ENCODE data around the gene KRTDAP. TPM values are rescaled to one million over a fixed set of nuclear protein-coding genes. Genes with fewer than 3 reads are reported as not detected.
A peak's percentile ranks its signal among the peaks of the same experiment; 100 is the strongest.

Gene KRTDAP, protein sequence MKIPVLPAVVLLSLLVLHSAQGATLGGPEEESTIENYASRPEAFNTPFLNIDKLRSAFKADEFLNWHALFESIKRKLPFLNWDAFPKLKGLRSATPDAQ
- not detected in 2 replicates for total RNA-seq

DNA sequence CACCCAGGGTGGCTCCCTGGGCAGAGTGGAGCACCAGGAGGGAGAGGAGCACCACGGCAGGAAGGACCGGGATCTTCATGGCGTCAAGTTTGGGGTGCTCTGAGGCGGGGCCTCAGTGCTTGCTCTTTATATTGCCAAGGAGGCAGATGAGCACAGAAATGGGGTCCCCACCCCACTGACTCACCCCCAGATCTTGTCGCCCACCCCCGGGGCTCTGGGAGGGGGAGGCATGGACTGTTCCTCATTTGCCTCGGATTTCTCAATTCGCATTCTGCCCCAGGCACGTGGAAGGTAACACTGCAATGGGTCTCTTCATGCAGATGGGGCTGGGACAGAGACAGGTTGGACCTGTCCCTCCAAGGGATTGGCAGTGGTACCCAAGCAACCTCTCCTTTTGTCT lies at the start of gene KRTDAP:
Gene KRTDAP (minus strand): TSS at position 101 of the 400 bp plus-strand sequence. CDS start 22 bp downstream, at position 79.
- Mint-ChIP-seq H3K36me3 (ENCODE audit: low read depth) (no peaks in the 10 kb centered on the region), H3K4me3 (no peak within 1 kb of the TSS), H3K9me3 (no peaks in the 10 kb centered on the region), H3K4me1 (ENCODE audit: low read depth) (peaks cover 8% of the 10 kb centered on the region), H3K27me3 (ENCODE audit: insufficient read depth) (peaks cover 25% of the 10 kb centered on the region), H3K27ac (no peak within 1 kb of the TSS)
- intact Hi-C loops (cut with micrococcal nuclease), result no loop called here
- DNase-seq (ENCODE audit: low spot score), result no peak

DNA sequence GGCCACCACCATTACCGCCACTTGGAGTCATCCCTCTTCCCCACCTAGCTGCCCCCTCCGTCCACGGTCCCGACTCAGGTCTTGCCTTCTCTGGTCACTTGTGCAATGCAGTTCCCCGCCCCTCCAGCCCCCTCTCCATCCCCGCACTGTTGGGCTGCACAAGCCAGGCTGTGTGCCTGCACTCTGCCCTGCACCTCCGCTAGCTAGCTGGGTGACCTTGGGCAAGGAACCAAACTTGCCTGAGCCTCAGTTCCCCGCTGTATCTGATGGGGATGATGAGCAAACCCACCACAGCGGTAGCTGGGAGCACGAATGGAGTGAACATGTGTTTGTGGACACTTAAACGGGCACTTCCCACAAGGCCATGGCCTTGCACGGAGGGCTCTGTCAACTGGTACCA lies 49.6 kb upstream of the KRTDAP start:
- DNase-seq (ENCODE audit: low spot score), result no peak
- H3K36me3 Mint-ChIP-seq (ENCODE audit: low read depth), result peaks cover 5% of the 10 kb centered on the region
- H3K27me3 Mint-ChIP-seq (ENCODE audit: insufficient read depth), result peaks cover 2% of the 10 kb centered on the region
- H3K27ac Mint-ChIP-seq, result no peak overlapping the region
- peaks cover 8% of the 10 kb centered on the region for H3K4me1 Mint-ChIP-seq (ENCODE audit: low read depth)
- H3K9me3 Mint-ChIP-seq, result no peaks in the 10 kb centered on the region
- intact Hi-C loops (cut with micrococcal nuclease), result no loop called here
- H3K4me3 Mint-ChIP-seq, result no peak overlapping the region

DNA sequence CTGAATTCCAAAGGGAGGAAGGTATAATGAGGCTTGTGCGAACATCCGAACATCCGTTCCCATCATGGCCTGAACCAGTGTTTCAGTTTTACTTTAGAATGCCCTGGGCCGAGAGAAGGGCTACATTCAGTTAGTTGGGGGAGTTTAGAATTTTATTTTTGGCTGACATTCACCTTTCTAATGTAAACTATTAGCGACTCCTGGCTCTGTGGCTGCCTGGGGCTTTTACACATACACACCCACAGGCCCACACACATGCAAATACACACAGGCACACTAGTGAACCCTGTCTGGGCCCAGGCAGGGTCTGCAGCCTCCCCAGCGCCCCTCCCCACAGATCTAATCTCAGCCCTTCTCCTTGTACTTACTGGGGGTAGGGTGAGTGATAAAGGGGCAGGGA lies 49.0 kb upstream of the KRTDAP start:
- H3K27ac Mint-ChIP-seq, result no peak overlapping the region
- H3K4me3 Mint-ChIP-seq, result no peak overlapping the region
- H3K9me3 Mint-ChIP-seq, result no peaks in the 10 kb centered on the region
- H3K4me1 Mint-ChIP-seq (ENCODE audit: low read depth), result peaks cover 3% of the 10 kb centered on the region
- peaks cover 5% of the 10 kb centered on the region for H3K36me3 Mint-ChIP-seq (ENCODE audit: low read depth)
- intact Hi-C loops (cut with micrococcal nuclease), result no loop called here
- H3K27me3 Mint-ChIP-seq (ENCODE audit: insufficient read depth), result peaks cover 3% of the 10 kb centered on the region
- DNase-seq (ENCODE audit: low spot score), result no peak

DNA sequence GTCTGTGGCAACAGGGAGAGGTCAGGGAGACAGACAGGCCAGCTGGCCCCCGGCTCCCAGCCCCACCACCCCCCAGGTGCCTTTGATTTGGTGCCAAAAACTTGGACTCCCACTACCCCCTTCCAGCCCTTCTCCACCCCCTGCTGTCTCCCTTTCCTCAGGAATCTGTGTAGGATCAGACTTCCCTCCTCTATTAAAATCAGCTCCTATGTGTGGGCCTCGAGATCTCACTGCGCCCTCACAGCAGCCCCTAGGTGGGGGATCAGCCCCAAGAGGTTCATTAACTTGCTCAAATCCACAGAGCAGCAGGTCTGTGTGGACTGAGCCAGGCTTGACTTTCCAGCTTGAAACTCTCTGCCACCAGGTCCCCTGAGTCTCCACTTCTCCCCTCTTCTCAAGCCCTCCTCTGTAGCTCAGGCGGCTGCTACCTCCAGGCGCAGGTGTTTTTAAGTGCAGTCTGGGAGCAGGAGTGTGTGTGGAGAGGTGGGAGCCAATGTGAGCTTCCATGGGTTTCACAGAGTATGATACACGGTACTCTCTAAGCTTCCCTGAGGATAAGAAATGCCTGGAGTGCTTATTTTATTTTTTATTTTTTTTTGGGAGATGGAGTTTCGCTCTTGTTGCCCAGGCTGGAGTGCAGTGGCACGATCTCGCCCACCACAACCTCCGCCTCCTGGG lies 44.7 kb upstream of the KRTDAP start:
- H3K9me3 Mint-ChIP-seq, result no peaks in the 10 kb centered on the region
- no peak overlapping the region for H3K27ac Mint-ChIP-seq
- no peaks in the 10 kb centered on the region for H3K36me3 Mint-ChIP-seq (ENCODE audit: low read depth)
- no peak for DNase-seq (ENCODE audit: low spot score)
- intact Hi-C loops (cut with micrococcal nuclease), result loop anchor here (2.0 kb wide), 1 partner anchor 24 kb away; no protein-coding TSS in a partner anchor
- peaks cover 7% of the 10 kb centered on the region for H3K4me1 Mint-ChIP-seq (ENCODE audit: low read depth)
- no peak overlapping the region for H3K4me3 Mint-ChIP-seq
- H3K27me3 Mint-ChIP-seq (ENCODE audit: insufficient read depth), result peaks cover 24% of the 10 kb centered on the region

DNA sequence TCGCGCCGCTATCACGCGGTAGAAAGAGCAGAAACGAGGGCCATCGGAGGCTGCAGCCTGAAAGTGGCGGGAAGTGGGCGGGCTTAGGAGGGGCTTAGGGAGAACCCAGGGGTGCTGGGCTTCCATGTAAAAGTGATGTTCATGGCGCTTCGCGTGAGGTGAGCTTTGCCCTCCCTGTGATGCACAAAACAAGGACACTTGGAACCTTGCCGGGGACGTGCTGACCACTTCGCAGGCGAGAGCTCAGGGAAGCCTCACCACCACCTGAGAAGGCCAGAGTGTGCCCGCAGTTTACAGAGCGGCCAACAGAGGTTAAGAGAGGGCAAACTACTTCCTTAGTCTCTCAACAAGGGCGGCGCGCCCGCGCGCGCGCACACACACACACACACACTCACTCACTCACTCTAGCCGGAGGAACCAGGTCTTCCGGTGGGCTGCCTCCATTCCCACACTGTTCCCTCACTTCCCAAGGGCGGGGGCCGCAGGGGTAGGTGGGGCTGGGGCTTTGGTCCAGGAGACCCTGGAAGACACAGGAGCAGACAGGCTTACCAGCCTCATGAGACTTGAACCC lies 43.6 kb upstream of the KRTDAP start:
- Mint-ChIP-seq H3K4me3 (peak overlapping the region; percentile 56), H3K27ac (peak overlapping the region; percentile 26), H3K9me3 (no peaks in the 10 kb centered on the region), H3K27me3 (ENCODE audit: insufficient read depth) (peaks cover 26% of the 10 kb centered on the region), H3K36me3 (ENCODE audit: low read depth) (no peaks in the 10 kb centered on the region), H3K4me1 (ENCODE audit: low read depth) (peaks cover 7% of the 10 kb centered on the region)
- intact Hi-C loops (cut with micrococcal nuclease), result loop anchor here (2.0 kb wide), 1 partner anchor 23 kb away; no protein-coding TSS in a partner anchor
- peak; percentile 21 for DNase-seq (ENCODE audit: low spot score)

DNA sequence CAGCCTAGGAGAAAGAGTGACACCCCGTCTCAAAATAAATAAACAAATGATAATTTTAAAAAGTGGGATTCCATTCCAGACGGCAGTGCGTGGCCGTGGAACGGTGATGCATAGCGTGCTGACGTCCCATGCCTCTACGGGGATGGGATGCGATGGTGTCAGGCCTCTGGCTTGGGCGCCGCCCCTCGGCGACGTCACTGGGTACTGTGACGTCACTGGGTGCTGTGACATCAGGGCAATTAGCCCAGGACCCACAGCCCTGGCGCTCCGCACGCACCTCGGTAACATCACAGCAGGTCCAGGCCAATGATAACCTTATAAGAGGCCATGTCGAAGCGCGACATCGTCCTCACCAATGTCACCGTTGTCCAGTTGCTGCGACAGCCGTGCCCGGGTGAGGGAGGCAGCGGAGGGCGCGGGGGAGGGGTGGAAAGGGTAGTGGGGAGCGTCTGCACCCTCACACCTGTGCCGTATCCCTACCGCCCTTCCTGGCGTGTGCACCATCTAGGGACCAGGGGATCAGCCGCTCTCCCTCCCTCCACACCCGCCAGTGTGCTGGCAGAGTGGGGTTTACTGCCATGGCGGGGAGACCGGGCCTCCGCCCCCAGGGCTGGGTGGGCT lies 43.0 kb upstream of the KRTDAP start, which contains the start of gene GAPDHS:
Gene GAPDHS (plus strand): TSS at position 256 of the 621 bp plus-strand sequence. CDS start 72 bp downstream, at position 328.
- no peak for DNase-seq (ENCODE audit: low spot score)
- Mint-ChIP-seq H3K4me3 (peak within 1 kb of the TSS; percentile 56), H3K27me3 (ENCODE audit: insufficient read depth) (peaks cover 28% of the 10 kb centered on the region), H3K9me3 (no peaks in the 10 kb centered on the region), H3K4me1 (ENCODE audit: low read depth) (peaks cover 7% of the 10 kb centered on the region), H3K27ac (peak within 1 kb of the TSS; percentile 26), H3K36me3 (ENCODE audit: low read depth) (no peaks in the 10 kb centered on the region)
- intact Hi-C loops (cut with micrococcal nuclease), result no loop called here

DNA sequence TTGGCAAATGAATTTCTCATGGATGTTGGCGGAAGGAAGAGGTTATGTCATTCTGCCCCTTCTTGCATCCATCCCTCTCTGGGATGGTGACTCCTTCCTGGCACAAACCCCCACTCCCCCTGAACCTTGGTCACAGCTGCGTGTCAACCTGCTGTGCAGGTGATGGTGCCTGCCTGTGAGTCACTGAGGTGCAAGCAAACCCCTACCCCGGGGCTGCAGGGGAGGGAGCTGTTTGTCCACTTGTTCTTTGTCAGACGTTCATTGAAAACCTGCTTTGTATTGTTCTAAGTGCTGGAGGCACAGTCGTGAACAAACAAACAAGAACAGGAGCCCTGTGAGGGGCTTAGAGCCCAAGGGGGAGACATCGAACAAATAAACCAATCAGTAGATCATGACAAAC lies 41.0 kb upstream of the KRTDAP start:
- no peak overlapping the region for H3K4me3 Mint-ChIP-seq
- H3K36me3 Mint-ChIP-seq (ENCODE audit: low read depth), result no peaks in the 10 kb centered on the region
- intact Hi-C loops (cut with micrococcal nuclease), result no loop called here
- peaks cover 7% of the 10 kb centered on the region for H3K4me1 Mint-ChIP-seq (ENCODE audit: low read depth)
- no peaks in the 10 kb centered on the region for H3K9me3 Mint-ChIP-seq
- H3K27ac Mint-ChIP-seq, result peak overlapping the region; percentile 18
- DNase-seq (ENCODE audit: low spot score), result no peak
- peaks cover 30% of the 10 kb centered on the region for H3K27me3 Mint-ChIP-seq (ENCODE audit: insufficient read depth)

DNA sequence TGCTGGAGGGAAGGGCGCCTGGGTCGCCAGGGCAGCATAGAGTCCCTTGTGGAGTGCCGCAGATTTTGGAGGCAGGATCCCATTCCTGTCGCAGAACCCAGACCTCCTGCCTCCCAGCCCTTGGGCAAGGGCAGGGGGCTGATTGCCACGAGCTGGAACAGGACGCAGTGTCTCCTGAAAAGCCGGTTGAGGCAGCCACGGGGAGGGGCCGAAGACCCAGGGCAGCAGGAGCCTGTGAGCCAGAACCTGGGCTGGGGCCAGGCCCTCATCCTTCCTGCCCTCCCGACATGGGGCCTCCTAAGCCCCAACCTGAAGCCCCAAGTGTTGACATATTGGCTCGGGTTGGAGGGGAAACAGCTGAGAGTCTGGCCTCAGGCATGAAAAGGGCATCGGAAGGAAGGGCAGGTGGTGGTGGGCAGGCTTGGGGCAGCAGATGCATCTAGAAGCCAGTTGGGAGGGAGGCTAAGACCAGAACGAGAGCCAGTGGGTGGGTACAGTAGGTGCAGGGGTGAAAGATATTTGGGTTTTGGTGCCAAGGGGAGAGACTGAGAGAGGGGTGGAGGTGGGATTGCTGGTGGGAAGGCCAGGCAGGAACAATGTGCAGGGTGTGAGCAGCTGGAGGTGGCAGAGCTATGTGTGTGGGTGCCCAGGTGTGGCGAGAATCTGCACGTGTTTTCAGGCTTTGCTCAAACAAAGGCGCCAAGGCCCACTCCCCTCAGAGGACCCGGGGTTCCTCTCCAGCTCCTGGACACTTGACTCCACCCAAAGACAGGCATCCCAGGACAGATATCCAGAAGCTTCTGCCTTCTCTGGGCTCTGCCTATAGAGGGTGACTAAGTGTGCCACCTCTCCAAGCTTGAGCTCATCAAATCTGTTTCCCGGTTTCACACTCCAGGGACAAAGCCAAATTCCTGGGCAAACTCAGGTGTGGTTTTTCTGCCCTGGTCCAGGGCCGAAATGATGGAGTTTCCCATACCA lies 39.3 kb upstream of the KRTDAP start:
- Mint-ChIP-seq H3K36me3 (ENCODE audit: low read depth) (no peaks in the 10 kb centered on the region), H3K4me1 (ENCODE audit: low read depth) (peaks cover 7% of the 10 kb centered on the region), H3K27ac (no peak overlapping the region), H3K9me3 (no peaks in the 10 kb centered on the region), H3K4me3 (no peak overlapping the region), H3K27me3 (ENCODE audit: insufficient read depth) (peaks cover 30% of the 10 kb centered on the region)
- no peak for DNase-seq (ENCODE audit: low spot score)
- intact Hi-C loops (cut with micrococcal nuclease), result no loop called here

DNA sequence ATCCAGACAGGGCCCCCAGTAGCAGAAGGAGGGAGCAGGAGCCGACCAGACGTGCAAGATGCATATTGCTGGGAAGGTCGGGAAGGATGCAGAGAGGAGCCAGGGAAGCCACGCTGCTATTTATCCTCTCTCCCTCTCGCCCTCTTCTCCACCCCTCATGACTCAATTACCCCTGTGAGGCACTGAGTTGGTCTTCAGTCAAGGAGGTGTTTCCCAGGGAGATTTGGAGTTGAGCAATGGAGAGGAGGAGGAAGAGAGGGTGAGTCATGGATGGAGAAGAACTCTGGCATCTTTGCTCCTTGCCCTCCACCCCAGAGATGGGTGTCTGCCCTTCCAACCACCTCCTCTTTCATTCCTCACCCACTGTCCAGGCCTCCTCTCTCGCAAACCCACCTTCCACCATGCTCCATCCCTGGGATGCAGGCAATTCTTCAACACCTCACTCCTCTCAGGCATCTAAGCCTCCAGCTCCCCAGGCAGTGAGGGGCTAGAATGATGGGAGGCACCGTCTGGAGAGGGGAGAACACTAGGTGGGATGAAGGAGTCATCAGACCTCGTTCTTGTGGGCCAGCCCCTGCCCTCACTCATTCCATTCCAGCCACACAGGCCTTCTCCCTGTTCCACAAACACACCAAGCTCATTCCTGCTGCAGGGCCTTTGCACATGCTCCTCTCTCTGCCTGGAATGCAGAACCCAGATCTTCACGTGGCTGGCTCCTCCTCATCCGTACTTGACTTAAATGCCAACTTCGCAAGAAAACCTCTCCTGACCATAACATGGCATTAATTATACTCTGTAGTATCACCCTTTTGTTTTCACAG lies 38.2 kb upstream of the KRTDAP start, which contains the start of gene SBSN:
Gene SBSN (minus strand): TSS at position 94 of the 821 bp plus-strand sequence. CDS start 30 bp downstream, at position 64.
- no peaks in the 10 kb centered on the region for H3K36me3 Mint-ChIP-seq (ENCODE audit: low read depth)
- intact Hi-C loops (cut with micrococcal nuclease), result no loop called here
- H3K27me3 Mint-ChIP-seq (ENCODE audit: insufficient read depth), result peaks cover 24% of the 10 kb centered on the region
- no peaks in the 10 kb centered on the region for H3K4me1 Mint-ChIP-seq (ENCODE audit: low read depth)
- no peaks in the 10 kb centered on the region for H3K9me3 Mint-ChIP-seq
- DNase-seq (ENCODE audit: low spot score), result no peak
- no peak within 1 kb of the TSS for H3K4me3 Mint-ChIP-seq
- H3K27ac Mint-ChIP-seq, result no peak within 1 kb of the TSS

DNA sequence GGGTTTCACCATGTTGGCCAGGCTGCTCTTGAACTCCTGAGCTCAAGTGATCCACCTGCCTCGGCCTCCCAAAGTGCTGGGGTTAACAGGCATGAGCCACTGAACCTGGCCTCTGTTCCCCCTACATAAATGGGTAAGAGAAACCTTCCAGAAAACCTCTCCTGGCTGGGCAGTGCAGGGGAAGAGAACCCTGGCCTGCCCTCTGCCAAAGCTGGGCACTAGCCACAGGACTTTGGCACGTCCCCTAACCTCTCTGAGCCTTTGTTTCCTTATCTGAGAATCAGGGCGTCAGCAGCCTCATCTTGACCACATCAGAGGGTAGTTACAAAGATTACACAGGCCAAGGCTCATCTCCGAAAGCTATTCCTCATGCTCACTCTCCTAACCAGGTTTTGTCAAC lies 35.6 kb upstream of the KRTDAP start:
- Mint-ChIP-seq H3K4me3 (no peak overlapping the region), H3K4me1 (ENCODE audit: low read depth) (no peaks in the 10 kb centered on the region), H3K36me3 (ENCODE audit: low read depth) (no peaks in the 10 kb centered on the region), H3K27ac (no peak overlapping the region), H3K27me3 (ENCODE audit: insufficient read depth) (peaks cover 18% of the 10 kb centered on the region), H3K9me3 (no peaks in the 10 kb centered on the region)
- no peak for DNase-seq (ENCODE audit: low spot score)
- intact Hi-C loops (cut with micrococcal nuclease), result no loop called here

DNA sequence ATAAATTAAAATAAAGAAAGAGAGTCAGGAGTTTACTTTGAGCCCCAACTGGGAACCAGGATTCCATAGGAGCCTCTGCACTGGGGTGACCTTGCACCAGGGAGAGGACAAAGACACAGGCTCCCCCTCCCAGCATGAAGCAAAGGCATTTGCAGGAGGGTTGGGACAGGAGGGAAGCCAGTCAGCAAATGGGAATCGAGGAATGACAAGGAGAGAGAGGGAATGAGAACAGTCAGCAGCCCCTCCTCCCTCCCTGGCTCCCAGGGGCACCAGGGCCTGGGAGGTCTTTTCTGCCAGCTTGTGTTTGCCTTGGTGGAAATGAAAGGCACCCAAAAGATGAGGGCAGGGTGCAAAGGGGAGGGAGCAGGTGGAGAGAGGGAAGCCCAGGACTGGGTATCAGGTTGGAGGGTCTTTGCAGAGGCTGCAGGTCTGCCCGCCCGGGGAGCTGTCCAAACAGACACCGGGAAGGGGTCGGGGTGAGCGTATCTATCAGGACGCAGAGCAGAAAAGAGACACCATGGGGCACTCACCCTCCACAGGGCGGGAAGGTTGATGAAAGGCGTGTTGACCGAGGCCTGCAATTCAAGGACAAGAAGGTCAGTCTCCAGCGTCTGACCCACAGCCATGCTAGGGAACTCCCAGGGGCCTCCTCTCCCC lies 34.0 kb upstream of the KRTDAP start:
- H3K4me1 Mint-ChIP-seq (ENCODE audit: low read depth), result no peaks in the 10 kb centered on the region
- no peaks in the 10 kb centered on the region for H3K9me3 Mint-ChIP-seq
- intact Hi-C loops (cut with micrococcal nuclease), result no loop called here
- H3K36me3 Mint-ChIP-seq (ENCODE audit: low read depth), result no peaks in the 10 kb centered on the region
- no peak overlapping the region for H3K27ac Mint-ChIP-seq
- DNase-seq (ENCODE audit: low spot score), result no peak
- H3K27me3 Mint-ChIP-seq (ENCODE audit: insufficient read depth), result peaks cover 11% of the 10 kb centered on the region
- H3K4me3 Mint-ChIP-seq, result no peak overlapping the region

Measured in activated T-helper 1 cell treated with anti-CD3 and anti-CD28 coated beads, Interleukin-12 subunit alpha, Interleukin-12 subunit beta, Interleukin-2, Interleukin-4 antibody, amounts not matched to agents 30 ng/mL and 10 ng/mL and 1 ng/mL, durations not matched to agents 14 hours and 24 hours and 36 hours (primary cell).